Measurements from ENCODE around the gene TMEM184B. TPM values are rescaled to one million over a fixed set of nuclear protein-coding genes. Genes with fewer than 3 reads are reported as not detected.
"Not testable (repeated sequence)": the region's sequence is repeated elsewhere in the genome, so short reads cannot be mapped to it uniquely, and the experiment has no call there.

TMEM184B gene
- total RNA-seq, 1 donor from 2014 or later: 42.6 TPM

GRCh38 chr22:38186429-38186828 is 86.4 kb downstream of the TMEM184B start:
- H3K4me3 ChIP-seq (ENCODE audit: low read depth, low read length): no peak overlapping the region
- no peak for DNase-seq (ENCODE audit: low read depth)
- no peak for TF ChIP-seq CTCF (IDR thresholded peaks at IDR 0.05; ENCODE audit: insufficient read depth, low read length, poor library complexity, severe bottlenecking)
- no peaks in the 10 kb centered on the region for H3K36me3 ChIP-seq (ENCODE audit: control insufficient read depth, insufficient read depth, low read length)
- H3K27me3 ChIP-seq (ENCODE audit: control insufficient read depth, insufficient read depth, low read length): no peaks in the 10 kb centered on the region

GRCh38 chr22:38184788-38185187 is 88.0 kb downstream of the TMEM184B start:
- no peaks in the 10 kb centered on the region for H3K27me3 ChIP-seq (ENCODE audit: control insufficient read depth, insufficient read depth, low read length)
- DNase-seq (ENCODE audit: low read depth): no peak
- H3K36me3 ChIP-seq (ENCODE audit: control insufficient read depth, insufficient read depth, low read length): no peaks in the 10 kb centered on the region
- no peak for TF ChIP-seq CTCF (IDR thresholded peaks at IDR 0.05; ENCODE audit: insufficient read depth, low read length, poor library complexity, severe bottlenecking)
- no peak overlapping the region for H3K4me3 ChIP-seq (ENCODE audit: low read depth, low read length)

GRCh38 chr22:38181453-38182200 is 91.2 kb downstream of the TMEM184B start, which contains the start of gene PLA2G6:
TSS of gene PLA2G6 (minus strand) at chr22:38181830. CDS start at chr22:38169426, 12,404 bp downstream.
- no peak for TF ChIP-seq CTCF (IDR thresholded peaks at IDR 0.05; ENCODE audit: insufficient read depth, low read length, poor library complexity, severe bottlenecking)
- H3K4me3 ChIP-seq (ENCODE audit: low read depth, low read length): peak within 1 kb of the TSS; percentile 60
- no peaks in the 10 kb centered on the region for H3K36me3 ChIP-seq (ENCODE audit: control insufficient read depth, insufficient read depth, low read length)
- no peaks in the 10 kb centered on the region for H3K27me3 ChIP-seq (ENCODE audit: control insufficient read depth, insufficient read depth, low read length)
- DNase-seq (ENCODE audit: low read depth): peak; percentile 90

GRCh38 chr22:38180841-38181452 is 91.9 kb downstream of the TMEM184B start:
- TF ChIP-seq CTCF (IDR thresholded peaks at IDR 0.05; ENCODE audit: insufficient read depth, low read length, poor library complexity, severe bottlenecking): no peak
- H3K4me3 ChIP-seq (ENCODE audit: low read depth, low read length): peak overlapping the region; percentile 60
- no peaks in the 10 kb centered on the region for H3K36me3 ChIP-seq (ENCODE audit: control insufficient read depth, insufficient read depth, low read length)
- H3K27me3 ChIP-seq (ENCODE audit: control insufficient read depth, insufficient read depth, low read length): no peaks in the 10 kb centered on the region
- DNase-seq (ENCODE audit: low read depth): no peak

- not testable (repeated sequence) for H3K36me3 ChIP-seq (ENCODE audit: control insufficient read depth, insufficient read depth, low read length); DNase-seq (ENCODE audit: low read depth); H3K27me3 ChIP-seq (ENCODE audit: control insufficient read depth, insufficient read depth, low read length); H3K4me3 ChIP-seq (ENCODE audit: low read depth, low read length)
These were observed 94.2 kb downstream of the TMEM184B start for GRCh38 chr22:38178605-38178937.

- Histone ChIP-seq H3K27me3 (ENCODE audit: control insufficient read depth, insufficient read depth, low read length) (no peaks in the 10 kb centered on the region), H3K4me3 (ENCODE audit: low read depth, low read length) (no peak overlapping the region), H3K36me3 (ENCODE audit: control insufficient read depth, insufficient read depth, low read length) (no peaks in the 10 kb centered on the region)
- peak; percentile 69 for DNase-seq (ENCODE audit: low read depth)
- no peak for TF ChIP-seq CTCF (IDR thresholded peaks at IDR 0.05; ENCODE audit: insufficient read depth, low read length, poor library complexity, severe bottlenecking)
These were observed 94.7 kb downstream of the TMEM184B start for GRCh38 chr22:38177926-38178604.

GRCh38 chr22:38177571-38177925 is 95.3 kb downstream of the TMEM184B start:
- DNase-seq (ENCODE audit: low read depth); H3K4me3 ChIP-seq (ENCODE audit: low read depth, low read length); H3K27me3 ChIP-seq (ENCODE audit: control insufficient read depth, insufficient read depth, low read length); H3K36me3 ChIP-seq (ENCODE audit: control insufficient read depth, insufficient read depth, low read length): not testable (repeated sequence)
